Activated T-cell treated with anti-CD3 and anti-CD28 coated beads for 48 hours (primary cell): Measurements from ENCODE around the gene TSHR.
A peak's percentile ranks its signal among the peaks of the same experiment; 100 is the strongest.

ENCODE experiments used
- DNase-seq: peaks from one replicate; pipeline ENCODE4 v3.0.0-alpha.2; 2020; ENCODE audit warnings: low read depth

The TSHR gene

DNA sequence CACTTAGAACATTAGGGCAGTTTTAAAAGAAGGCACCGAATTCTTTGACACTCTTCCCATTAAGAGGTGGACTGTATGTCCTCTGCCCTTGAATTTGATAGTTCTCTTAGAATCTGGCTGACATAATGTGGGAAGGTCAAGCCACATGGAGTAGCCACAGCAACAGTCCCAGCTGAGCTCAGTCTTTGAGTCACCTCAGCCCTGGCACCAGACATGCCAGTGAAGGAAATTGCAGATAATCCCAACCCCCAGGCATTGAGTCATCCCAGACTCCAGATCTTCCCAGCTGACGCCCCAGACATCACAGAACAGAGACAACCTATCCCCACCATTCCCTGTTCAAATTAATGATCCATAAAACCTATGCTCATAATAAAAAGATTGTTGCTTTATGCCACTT is 181.9 kb downstream of the TSHR start:
- DNase-seq = no peak

DNA sequence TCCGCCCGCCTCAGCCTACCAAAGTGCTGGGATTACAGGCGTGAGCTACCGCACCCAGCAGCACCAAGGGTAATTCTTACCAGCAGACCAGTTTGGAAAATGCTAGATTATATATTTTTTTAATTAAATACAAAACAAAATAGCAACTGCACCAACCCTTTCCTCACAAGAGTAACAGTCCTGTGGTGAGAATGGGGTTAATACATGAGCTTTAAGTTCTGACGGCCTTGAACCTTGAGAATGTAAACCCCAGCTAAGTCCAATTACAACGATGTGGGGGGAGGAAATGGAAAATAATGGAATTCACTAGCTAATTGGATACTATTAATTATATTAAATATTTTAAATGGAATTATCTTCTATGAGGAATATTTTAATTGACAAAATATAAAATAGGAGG is 183.0 kb downstream of the TSHR start:
- DNase-seq = no peak

DNA sequence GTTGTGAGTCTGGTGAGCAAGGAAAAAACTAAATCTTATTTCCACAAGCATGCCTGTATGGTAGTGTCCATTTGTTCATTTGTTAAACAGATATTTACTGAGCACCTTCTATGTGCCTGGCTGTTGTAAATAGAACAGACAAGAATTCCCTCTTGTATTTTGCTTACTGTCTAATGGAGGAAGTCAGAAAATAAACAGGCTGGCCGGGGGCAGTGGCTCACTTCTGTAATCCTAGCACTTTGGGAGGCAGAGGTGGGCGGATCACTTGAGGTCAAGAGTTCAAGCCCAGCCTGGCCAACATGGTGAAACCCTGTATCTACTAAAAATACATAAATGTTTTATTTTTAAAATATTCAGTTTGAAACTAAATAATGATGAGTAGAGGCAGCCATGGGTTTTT is 186.0 kb downstream of the TSHR start:
- no peak for DNase-seq

DNA sequence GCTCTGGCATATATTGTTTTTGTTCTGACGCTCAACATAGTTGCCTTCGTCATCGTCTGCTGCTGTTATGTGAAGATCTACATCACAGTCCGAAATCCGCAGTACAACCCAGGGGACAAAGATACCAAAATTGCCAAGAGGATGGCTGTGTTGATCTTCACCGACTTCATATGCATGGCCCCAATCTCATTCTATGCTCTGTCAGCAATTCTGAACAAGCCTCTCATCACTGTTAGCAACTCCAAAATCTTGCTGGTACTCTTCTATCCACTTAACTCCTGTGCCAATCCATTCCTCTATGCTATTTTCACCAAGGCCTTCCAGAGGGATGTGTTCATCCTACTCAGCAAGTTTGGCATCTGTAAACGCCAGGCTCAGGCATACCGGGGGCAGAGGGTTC is 188.4 kb downstream of the TSHR start:
- no peak for DNase-seq

DNA sequence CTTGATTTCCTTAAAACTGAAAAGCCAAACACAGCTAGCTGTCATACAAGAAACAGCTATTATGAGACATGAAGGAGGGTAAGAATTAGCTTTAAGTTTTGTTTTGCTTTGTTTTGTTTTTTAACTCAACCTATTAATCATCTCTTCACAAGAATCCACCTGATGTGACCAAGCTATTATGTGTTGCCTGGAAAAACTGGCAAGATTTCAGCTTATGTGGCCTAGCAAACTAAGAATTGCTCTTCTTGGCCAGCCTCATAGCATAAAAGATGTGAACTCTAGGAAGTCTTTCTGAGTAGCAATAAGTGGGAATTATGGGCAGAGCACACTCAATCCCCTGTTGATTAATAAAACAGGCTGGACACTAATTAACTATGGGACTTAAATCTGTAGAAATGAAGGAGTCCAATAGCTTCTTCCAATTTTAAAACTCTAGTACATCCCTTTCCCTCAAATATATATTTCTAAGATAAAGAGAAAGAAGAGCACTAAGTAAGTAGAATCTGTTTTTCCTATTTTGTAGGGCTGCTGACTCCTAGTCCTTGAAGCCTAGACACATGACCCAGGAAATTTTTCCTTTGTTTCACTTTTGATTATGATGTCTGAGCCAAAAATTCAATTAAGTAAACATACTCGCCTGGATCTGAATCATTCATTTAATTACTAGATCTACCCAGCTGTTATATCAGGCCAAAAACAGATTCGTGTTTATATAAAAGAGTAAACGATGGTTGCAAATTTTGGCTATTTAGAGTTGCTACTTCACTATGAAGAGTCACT is 189.6 kb downstream of the TSHR start:
- no peak for DNase-seq

DNA sequence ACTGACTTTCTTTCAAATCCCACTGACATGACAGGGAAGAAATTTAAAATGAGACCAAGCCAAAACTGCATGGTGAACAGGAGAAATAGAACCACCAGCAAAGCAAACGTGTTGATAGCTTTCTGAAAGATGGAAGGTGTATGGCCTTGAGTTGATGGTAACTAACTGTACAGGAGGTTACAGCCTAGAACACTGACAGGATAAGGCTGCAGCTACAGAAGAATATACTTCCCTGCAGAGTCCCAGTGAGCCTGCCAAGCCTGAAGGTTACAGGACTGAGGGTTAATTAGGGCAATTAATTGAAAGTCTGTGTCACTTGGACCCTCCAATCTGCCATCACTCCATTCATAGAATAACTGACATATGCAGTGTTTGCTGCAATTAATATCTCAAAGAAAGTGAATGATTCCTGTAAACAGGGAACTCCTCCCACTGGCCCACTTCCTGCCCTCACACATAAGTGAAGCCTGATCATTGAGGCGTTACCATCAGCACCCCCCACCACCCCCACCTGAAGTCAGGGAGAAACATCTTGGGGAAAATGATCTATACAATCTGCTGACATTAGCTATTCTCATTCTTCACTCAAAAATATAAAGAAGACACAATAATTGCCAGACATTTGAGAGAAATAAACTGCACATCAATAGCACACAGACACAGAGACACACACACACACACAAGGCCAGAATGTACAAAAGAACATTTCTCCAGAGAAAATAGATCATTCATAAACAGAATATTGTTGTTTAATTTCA is 191.9 kb downstream of the TSHR start:
- DNase-seq = no peak

DNA sequence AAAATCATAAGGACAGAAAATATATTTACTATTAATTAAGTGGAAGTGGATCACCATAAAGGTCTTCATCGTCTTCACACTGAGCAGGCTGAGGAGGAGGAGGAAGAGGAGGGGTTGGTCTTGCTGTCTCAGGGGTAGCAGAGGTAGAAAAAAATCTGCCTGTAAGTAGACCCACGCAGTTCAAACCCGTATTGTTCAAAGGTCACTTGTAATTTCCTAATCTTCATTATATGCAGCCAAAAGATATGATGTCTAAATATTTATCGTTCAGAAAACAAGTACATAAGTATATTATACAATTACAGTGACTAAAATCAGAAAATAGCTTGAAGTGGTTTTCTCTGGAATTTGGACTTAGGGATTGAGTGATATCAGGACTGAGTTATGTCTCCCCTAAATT is 193.2 kb downstream of the TSHR start:
- no peak for DNase-seq

DNA sequence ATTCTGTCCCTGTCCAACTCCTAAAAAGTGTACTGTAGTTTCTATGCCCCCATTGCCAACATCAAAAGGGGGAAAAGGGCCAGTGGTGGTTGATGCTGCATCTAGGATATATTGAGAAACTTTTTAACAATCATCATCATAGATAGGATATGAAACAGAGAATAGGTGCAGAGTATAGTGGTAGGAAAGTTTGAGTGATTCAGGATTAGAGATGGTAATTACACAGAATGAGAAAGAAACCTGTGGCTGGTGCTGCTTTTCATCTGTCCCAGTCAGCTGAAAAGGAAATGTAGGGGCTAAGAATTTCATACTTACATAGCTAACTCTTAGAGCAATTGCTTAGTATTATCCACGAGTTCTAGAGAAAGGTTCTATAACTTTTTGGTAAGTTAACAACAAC is 197.8 kb downstream of the TSHR start:
- DNase-seq = no peak

DNA sequence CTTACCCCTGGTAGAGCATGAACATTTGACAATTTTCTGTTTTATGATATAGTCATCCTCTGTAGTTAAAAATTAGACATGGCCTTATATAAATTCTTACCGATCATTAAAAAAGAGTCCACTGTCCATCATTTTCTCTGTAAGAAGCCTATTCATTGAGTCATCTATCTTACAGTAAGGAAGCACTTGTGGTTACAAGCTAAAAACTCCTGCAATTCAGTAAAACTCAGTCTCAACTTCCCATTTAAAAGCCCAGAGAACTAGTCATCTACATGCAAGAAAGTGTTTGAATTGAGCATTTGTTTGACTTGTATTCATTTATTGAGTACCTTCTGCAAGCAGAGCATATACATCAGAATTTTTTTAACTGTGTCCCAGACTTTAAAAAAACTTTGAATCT is 202.0 kb downstream of the TSHR start:
- no peak for DNase-seq

DNA sequence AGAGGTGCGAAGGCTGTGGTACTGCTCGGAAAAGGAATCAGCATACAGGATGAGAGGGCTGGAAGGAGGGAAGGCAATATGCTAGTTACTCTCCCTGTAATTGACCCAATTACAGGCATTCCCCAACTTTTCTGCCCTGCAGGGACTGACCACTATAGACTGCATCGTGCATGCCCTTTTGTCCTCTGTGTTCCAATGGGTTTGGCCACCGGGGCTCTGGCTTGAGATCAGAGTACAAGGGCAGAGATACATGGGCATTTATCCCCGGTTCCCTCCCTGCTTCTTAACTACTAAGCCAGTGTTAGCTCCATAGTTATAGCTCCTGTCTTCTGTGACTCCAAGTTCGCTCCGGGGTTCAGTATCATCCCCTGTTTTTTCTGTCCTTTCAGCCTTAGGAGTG is 205.7 kb downstream of the TSHR start:
- DNase-seq = no peak

DNA sequence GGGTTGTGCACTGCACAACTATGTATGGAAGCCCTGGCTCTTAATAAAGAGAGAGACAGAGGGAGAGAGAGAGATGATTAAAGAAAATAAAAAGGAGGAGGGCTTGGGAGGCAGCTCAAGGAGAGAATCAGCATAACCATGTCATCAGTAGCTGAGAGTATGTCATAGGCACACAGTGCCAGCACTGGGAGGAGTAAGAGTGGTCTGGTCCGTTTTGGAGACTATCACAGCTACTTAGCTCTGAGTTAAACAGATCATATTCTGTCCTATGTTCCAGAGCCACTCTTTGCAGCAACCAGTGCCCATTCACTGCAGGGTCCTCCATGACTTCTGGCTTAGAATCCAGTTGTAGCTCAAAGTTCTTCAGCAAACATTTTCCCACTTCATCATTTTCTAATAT is 206.3 kb downstream of the TSHR start:
- DNase-seq = no peak

DNA sequence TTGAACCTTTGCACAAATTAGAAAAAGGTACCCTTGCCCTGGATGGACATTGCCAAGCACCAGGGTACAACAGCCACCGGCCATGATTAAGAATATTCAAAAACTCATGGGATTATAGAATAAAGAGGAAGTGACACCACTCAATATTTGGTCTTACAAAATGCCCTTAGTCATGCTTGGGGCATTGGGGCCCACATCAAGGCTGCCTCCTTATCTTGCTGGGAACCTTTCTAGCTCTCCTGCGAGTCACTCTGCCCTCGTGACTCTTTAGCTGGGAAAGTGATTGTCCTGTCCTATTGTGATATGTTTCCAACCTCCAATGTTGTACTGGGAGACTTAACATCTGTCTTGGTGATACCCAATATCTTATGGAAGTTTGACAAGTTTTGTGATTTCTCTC is 207.5 kb downstream of the TSHR start:
- DNase-seq = no peak

DNA sequence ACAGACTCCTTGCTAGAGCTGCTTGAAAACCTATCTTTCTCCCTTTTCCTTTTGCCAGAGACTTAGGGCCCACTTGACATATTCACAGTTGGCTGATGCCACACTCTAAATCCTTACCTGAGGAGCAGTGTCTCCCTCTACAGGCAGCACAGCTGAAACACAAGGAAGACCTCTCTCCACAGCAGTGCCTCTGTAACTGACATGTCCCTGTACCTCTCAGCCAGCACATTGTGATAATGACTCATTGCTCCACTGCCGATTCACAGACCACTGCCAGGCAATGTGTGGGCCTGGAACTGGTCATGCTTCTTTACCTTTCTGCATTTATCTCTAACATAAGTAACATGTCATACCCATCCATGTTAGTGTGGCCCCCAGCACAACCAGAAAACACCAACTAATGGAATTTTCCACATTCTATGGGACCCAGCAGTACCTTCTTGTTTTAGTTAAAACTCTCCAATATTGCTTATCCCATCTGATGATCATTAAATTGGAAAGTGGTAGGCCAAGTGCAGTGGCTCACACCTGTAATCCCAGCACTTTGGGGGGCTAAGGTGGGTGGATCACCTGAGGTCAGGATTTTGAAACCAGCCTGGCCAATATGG is 208.8 kb downstream of the TSHR start:
- DNase-seq = peak; percentile 60

DNA sequence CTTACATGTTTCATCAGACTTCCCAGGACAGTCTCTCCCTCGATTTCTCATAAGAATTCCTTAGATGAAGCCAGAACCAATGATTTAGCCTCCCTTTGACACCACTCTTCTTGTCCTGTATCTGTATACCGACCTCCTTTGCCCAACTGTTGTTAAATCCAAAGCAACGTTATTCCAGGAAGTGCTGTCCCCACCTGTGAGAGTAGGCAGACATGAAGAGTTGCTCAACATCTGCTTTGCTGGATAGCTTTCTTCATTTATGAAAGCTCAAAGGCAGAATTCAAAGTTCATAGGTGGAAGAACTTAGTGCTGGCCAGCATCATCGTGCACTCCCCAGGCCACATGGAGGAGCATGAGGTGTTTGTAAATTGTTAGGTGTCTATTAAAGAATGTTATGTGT is 209.8 kb downstream of the TSHR start:
- no peak for DNase-seq

DNA sequence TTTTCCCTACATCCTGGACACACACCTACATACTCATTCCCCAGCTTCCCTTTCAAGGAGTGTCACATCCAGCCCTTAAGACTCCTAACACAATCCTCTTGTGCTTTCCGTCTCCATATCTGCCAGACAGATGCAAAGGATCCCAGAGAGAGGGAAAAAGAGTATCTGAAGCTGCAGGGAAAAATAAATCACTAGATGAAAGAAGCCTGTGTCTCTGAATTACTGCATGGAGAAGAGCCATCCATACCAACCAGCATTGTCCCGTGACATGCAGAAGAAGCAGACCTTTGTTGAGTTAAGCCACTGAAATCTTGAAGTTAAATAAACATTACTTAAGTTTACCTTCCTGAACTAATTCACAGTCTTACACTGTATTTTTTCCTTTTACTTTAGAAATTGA is 210.7 kb downstream of the TSHR start:
- DNase-seq = no peak

DNA sequence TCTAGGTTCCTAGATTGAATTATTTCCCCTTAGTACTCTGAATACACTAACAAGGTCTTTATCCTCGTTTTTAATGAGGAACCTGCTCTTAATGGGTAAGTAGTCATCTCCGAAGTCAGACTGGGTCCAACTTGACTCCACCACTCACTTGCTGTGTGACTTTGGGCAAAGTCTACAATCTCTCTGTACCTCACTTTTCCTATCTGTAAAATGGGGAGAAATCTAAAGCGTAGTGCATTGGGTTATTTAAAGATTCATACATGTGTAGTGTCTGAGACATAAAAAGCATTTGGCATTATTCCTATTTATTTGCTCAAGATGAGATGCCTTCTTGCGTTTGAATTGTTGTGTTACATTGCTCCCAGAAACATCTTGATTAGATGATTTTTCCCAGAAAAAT is 213.8 kb downstream of the TSHR start:
- no peak for DNase-seq

DNA sequence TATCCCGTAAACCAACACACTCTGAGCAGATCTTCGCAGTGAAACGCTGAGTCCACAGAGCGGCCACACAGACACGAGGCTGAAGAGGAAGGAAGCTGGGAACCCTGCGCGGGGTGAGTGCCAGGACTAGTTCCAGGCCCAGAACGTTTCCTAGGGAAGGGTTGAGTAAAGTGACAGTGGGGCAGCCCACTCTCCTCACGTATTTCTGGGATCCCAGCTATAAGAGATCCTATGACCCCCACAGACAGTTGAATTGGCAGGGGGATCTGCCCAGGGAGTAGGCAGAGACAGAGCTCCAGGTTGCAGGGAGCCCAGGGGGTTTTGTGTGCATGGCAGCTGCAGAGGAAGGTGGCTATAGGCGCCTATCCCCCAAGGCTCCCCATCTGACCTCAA is 214.3 kb downstream of the TSHR start:
- DNase-seq = no peak

DNA sequence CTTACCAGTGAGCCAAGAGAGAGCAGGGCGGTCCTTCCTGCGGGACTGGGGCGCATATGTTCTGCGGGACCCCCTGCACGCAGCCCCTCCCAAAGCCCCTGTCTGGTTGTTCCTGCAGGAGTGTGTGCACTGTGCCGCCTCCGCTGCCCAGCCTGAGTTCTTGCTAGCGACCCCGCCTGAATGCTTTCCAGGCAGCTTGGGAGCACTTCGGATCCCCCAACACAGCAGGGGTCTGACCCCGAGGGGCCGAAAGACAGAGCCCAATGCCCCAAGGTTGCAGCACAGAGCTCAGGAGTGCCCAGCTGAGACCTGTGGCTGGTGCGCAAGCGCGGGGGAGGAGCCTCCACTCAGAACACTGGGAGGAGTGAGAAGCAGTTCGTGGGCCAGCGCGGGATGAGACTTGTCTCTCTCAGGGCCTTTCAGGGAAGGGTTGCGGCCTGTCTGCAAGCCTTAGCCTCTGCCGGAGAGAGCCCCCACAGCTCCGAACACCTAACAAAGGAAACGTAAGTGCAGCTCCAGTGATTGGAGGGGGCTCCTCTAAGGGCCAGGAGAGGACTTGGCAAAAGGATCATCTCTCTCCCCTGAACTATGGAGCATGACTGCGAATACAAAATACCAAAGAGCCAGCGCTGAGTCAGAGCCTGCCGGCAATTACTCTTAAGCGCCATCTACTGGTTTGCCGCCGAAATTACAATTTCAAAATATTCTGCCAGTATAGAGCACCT is 214.8 kb downstream of the TSHR start:
- peak; percentile 79 for DNase-seq

DNA sequence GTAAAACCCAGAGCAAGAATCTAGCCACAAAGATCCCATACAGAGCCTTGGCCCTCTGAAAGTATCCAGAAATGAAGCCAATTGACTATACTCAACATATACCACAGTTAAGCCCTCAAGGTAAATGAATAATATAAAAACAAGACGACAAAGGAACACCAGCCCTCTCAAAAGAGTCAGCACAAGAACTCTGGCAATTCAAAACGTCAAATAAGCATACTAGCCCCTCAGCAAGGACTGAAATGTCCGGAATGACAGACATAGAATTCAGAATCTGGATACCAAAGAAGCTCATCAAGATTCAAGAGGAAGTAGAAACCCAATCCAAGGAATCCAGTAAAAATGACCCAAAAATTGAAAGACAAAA is 215.4 kb downstream of the TSHR start:
- DNase-seq = no peak

DNA sequence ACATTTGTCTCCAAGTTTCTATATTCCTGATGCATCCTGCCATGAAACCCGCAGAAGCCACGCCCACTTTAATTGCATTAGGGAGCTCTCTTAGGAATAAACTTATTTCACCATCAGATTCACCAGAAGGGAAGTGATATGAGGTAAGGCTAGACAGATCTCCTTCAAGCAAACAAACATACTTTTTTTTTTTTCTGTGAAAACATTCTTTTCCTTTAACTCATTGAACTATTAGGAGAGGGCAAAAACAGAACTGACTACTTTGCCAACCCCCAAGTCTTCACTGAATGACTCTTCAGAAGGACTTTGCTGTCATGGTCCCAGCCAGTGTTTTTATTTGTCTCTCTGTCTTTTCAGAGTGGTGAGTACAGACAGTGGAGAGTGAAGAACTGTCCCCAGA is 216.9 kb downstream of the TSHR start:
- no peak for DNase-seq

DNA sequence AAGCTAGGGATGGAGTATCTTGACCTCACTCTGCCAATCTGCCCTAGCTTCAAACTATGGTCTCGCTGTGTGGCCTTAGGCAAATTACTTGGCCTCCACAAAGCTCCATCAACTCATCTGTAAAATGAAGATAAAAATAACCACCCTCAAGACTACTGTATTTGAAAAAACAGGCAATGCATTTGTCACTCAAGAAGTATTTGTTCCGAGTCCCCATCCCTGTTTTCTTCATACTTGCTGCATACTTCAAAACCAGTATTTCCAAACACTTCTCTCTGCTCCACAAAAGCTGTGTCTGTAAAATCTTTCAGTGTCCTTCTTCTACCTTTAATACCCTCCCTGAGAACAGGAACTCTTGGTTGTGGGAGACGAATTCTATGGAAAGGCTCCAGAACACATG is 217.5 kb downstream of the TSHR start:
- DNase-seq = no peak

DNA sequence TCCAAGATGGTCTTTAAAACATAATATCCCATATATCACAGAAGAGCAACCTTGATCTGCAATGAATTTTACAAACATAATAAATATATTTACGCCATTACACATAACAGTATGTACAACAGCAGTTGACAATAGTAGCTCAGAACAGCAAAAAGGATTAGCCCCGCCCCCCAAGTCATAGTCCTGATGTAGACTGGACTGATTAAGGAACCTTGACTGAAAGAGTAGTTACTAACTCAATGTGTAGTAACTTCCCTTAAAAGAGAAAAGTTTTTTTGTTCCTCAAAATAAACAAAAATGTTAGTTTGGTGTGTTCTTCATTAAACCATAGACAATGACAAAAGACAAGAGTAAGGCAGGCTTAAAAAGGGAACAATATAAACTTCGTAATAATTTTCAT is 220.8 kb downstream of the TSHR start:
- DNase-seq = no peak

DNA sequence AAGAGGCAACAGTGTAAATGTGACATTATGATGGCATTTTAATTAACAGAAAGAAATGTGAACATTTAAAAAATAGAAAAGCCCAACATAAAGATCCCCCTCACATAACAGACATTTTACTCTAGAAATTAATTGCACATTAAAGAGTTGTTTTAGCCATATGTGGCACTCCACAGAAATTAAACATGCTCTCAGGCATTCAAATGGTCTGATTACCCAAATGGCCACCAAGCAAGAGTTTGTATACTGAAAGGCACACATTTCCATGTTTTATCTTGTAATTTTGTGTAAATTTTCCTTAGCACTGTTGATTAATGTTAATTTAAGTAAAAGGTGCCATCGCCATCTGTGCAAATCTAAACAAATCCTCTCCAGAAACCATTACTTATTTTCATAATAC is 221.8 kb downstream of the TSHR start:
- no peak for DNase-seq
